Measurements from ENCODE around the gene USH2A. TPM values are rescaled to one million over a fixed set of nuclear protein-coding genes. Genes with fewer than 3 reads are reported as not detected.

USH2A gene
- total and polyA plus RNA-seq, 5 donors from 2014 or later = not detected

DNA sequence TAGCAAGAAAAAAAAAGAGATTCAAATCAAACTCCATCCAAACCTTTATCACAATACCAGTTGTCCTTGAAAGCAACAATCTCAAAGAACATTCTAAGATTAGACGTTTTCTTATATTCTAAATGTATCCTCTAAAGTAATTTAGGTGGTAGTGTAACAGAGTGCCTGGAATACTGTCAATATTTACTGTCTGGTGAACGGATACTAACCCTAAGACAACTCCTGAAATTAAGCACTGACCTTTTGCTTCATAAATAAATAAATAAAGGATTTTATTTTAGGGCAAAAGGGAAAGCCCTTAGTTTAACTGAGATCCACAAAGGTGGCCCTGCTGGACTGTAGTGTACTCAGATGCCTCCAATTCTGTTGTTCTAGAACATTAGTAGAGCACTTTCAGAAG, 9.9 kb upstream of the USH2A start:
- no peak overlapping the region for H3K4me3 ChIP-seq (ENCODE audit: low read depth, low read length)
- no peaks in the 10 kb centered on the region for H3K36me3 ChIP-seq (ENCODE audit: control insufficient read depth, insufficient read depth, low read length)
- H3K4me3 Mint-ChIP-seq = no peak overlapping the region
- no peaks in the 10 kb centered on the region for H3K27me3 ChIP-seq (ENCODE audit: control insufficient read depth, insufficient read depth, low read length)
- H3K36me3 Mint-ChIP-seq = no peaks in the 10 kb centered on the region
- no peak overlapping the region for H3K27ac ChIP-seq (ENCODE audit: insufficient read depth, low read length, poor library complexity, severe bottlenecking)
- H3K9me3 ChIP-seq (ENCODE audit: control insufficient read depth in 2 of 2, low read length in 2 of 2) = no peaks in the 10 kb centered on the region
- no peak for DNase-seq
- no peak overlapping the region for H3K27ac Mint-ChIP-seq
- peaks cover 0 to 12% (median 7%) of the 10 kb centered on the region in 7 donors for H3K9me3 Mint-ChIP-seq
- H3K27me3 Mint-ChIP-seq = no peaks in the 10 kb centered on the region
- no peak for ATAC-seq (ENCODE audit: low read depth in 2 of 2)
- no peaks in the 10 kb centered on the region for H3K4me1 ChIP-seq (ENCODE audit: control insufficient read depth, insufficient read depth, low read length, poor library complexity, severe bottlenecking)
- H3K4me1 Mint-ChIP-seq = no peaks in the 10 kb centered on the region

DNA sequence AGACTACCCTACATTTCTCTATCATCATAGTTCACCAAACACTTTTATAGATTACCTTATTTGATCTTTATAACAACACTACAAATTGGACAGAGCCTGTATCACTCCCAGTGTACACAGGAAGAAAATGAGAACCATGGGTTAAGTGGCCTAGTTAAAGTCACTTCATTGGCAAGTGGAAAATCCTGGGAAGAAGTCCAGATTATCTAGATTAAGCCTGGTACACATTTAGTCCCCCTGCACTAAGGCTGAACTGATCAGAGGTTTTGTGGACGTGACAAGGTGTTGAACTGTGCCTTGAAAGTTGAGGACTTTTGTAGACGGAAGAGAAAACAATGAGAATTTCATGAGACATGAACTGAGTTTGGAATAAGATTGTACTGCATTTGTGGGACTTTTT, 7.5 kb upstream of the USH2A start:
- DNase-seq = no peak
- H3K27me3 Mint-ChIP-seq = no peaks in the 10 kb centered on the region
- Histone ChIP-seq H3K36me3 (ENCODE audit: control insufficient read depth, insufficient read depth, low read length) (no peaks in the 10 kb centered on the region), H3K4me1 (ENCODE audit: control insufficient read depth, insufficient read depth, low read length, poor library complexity, severe bottlenecking) (no peaks in the 10 kb centered on the region), H3K9me3 (ENCODE audit: control insufficient read depth in 2 of 2, low read length in 2 of 2) (no peaks in the 10 kb centered on the region), H3K27ac (ENCODE audit: insufficient read depth, low read length, poor library complexity, severe bottlenecking) (no peak overlapping the region), H3K27me3 (ENCODE audit: control insufficient read depth, insufficient read depth, low read length) (no peaks in the 10 kb centered on the region), H3K4me3 (ENCODE audit: low read depth, low read length) (no peak overlapping the region)
- no peaks in the 10 kb centered on the region for H3K4me1 Mint-ChIP-seq
- H3K36me3 Mint-ChIP-seq = no peaks in the 10 kb centered on the region
- H3K4me3 Mint-ChIP-seq = no peak overlapping the region
- H3K27ac Mint-ChIP-seq = no peak overlapping the region
- peaks cover 0 to 12% (median 7%) of the 10 kb centered on the region in 7 donors for H3K9me3 Mint-ChIP-seq
- ATAC-seq (ENCODE audit: low read depth in 2 of 2) = no peak

DNA sequence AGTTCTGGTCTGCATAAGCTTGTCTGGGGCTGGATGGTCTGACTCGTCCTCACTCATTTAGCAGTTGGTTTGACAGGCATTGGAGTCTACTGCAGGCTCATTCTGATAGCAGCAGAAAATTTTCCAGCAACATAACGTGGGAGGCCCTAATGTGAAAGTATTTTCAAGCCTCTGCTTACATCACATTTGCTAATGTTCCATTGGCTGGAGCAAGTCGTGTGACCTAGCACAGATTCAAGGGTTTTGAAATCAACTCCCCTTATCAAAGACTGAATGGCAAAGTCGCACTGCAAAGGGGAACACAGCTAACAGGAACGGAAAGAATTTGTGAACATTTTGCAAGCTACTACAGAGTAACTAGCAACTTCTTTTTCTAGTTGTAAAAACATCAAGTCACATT, 2.3 kb upstream of the USH2A start:
- no peaks in the 10 kb centered on the region for H3K27me3 Mint-ChIP-seq
- no peak overlapping the region for H3K4me3 ChIP-seq (ENCODE audit: low read depth, low read length)
- H3K36me3 ChIP-seq (ENCODE audit: control insufficient read depth, insufficient read depth, low read length) = no peaks in the 10 kb centered on the region
- no peak for ATAC-seq (ENCODE audit: low read depth in 2 of 2)
- peaks cover 0 to 10% (median 4%) of the 10 kb centered on the region in 7 donors for H3K9me3 Mint-ChIP-seq
- H3K9me3 ChIP-seq (ENCODE audit: control insufficient read depth in 2 of 2, low read length in 2 of 2) = no peaks in the 10 kb centered on the region
- H3K27me3 ChIP-seq (ENCODE audit: control insufficient read depth, insufficient read depth, low read length) = no peaks in the 10 kb centered on the region
- no peak overlapping the region for H3K4me3 Mint-ChIP-seq
- no peak for DNase-seq
- no peak overlapping the region for H3K27ac ChIP-seq (ENCODE audit: insufficient read depth, low read length, poor library complexity, severe bottlenecking)
- H3K4me1 ChIP-seq (ENCODE audit: control insufficient read depth, insufficient read depth, low read length, poor library complexity, severe bottlenecking) = no peaks in the 10 kb centered on the region
- H3K4me1 Mint-ChIP-seq = no peaks in the 10 kb centered on the region
- H3K27ac Mint-ChIP-seq = no peak overlapping the region
- H3K36me3 Mint-ChIP-seq = no peaks in the 10 kb centered on the region

- Mint-ChIP-seq H3K4me3 (no peak overlapping the region), H3K9me3 (peaks cover 0 to 12% (median 4%) of the 10 kb centered on the region in 7 donors), H3K36me3 (no peaks in the 10 kb centered on the region), H3K27ac (no peak overlapping the region), H3K27me3 (no peaks in the 10 kb centered on the region), H3K4me1 (no peaks in the 10 kb centered on the region)
- ATAC-seq (ENCODE audit: low read depth in 2 of 2) (no peak), DNase-seq (no peak)
- H3K9me3 ChIP-seq (ENCODE audit: control insufficient read depth in 2 of 2, low read length in 2 of 2) = no peaks in the 10 kb centered on the region
- no peaks in the 10 kb centered on the region for H3K27me3 ChIP-seq (ENCODE audit: control insufficient read depth, insufficient read depth, low read length)
- no peak overlapping the region for H3K27ac ChIP-seq (ENCODE audit: insufficient read depth, low read length, poor library complexity, severe bottlenecking)
- no peaks in the 10 kb centered on the region for H3K36me3 ChIP-seq (ENCODE audit: control insufficient read depth, insufficient read depth, low read length)
- H3K4me1 ChIP-seq (ENCODE audit: control insufficient read depth, insufficient read depth, low read length, poor library complexity, severe bottlenecking) = no peaks in the 10 kb centered on the region
- no peak overlapping the region for H3K4me3 ChIP-seq (ENCODE audit: low read depth, low read length)
Measured at GRCh38 chr1:216420746-216421145, 2.5 kb downstream of the USH2A start.

DNA sequence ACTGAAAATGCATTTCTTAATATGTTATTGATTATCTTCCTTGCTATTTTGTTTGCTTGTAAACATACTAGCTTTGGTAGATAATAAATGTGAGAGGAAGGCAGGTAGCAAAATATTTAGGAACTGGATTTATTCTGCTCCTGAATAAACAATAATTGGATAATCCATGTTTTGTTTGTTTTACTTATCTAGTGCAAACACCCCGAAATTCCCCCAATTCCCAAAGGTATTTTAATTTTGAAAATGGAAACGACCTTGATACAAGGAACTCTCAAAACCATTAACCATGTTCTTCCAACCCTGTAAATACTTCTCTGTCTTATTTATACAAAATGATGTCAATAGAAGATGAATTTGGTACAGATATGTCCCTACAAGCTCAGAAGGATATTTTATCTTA, 3.0 kb downstream of the USH2A start:
- no peak for ATAC-seq (ENCODE audit: low read depth in 2 of 2)
- Mint-ChIP-seq H3K36me3 (no peaks in the 10 kb centered on the region), H3K9me3 (peaks cover 0 to 12% (median 4%) of the 10 kb centered on the region in 7 donors)

GRCh38 chr1:216416488-216416887, 6.8 kb downstream of the USH2A start:
- H3K36me3 ChIP-seq (ENCODE audit: control insufficient read depth, insufficient read depth, low read length) = no peaks in the 10 kb centered on the region

More for the DNA sequence above, 3.0 kb downstream of the USH2A start:
- no peak for DNase-seq
- no peak overlapping the region for H3K27ac ChIP-seq (ENCODE audit: insufficient read depth, low read length, poor library complexity, severe bottlenecking)
- no peak overlapping the region for H3K4me3 Mint-ChIP-seq
- H3K4me1 ChIP-seq (ENCODE audit: control insufficient read depth, insufficient read depth, low read length, poor library complexity, severe bottlenecking) = no peaks in the 10 kb centered on the region
- H3K4me1 Mint-ChIP-seq = no peaks in the 10 kb centered on the region
- no peak overlapping the region for H3K27ac Mint-ChIP-seq
- no peaks in the 10 kb centered on the region for H3K9me3 ChIP-seq (ENCODE audit: control insufficient read depth in 2 of 2, low read length in 2 of 2)
- H3K36me3 ChIP-seq (ENCODE audit: control insufficient read depth, insufficient read depth, low read length) = no peaks in the 10 kb centered on the region
- no peaks in the 10 kb centered on the region for H3K27me3 Mint-ChIP-seq
- no peaks in the 10 kb centered on the region for H3K27me3 ChIP-seq (ENCODE audit: control insufficient read depth, insufficient read depth, low read length)
- no peak overlapping the region for H3K4me3 ChIP-seq (ENCODE audit: low read depth, low read length)

GRCh38 chr1:216410026-216410425, 13.2 kb downstream of the USH2A start:
- Mint-ChIP-seq H3K4me1 (no peaks in the 10 kb centered on the region), H3K27me3 (no peaks in the 10 kb centered on the region), H3K9me3 (peaks cover 4 to 18% (median 6%) of the 10 kb centered on the region in 7 donors), H3K27ac (no peak overlapping the region), H3K4me3 (no peak overlapping the region), H3K36me3 (no peaks in the 10 kb centered on the region)
- Histone ChIP-seq H3K4me1 (ENCODE audit: control insufficient read depth, insufficient read depth, low read length, poor library complexity, severe bottlenecking) (no peaks in the 10 kb centered on the region), H3K27ac (ENCODE audit: insufficient read depth, low read length, poor library complexity, severe bottlenecking) (no peak overlapping the region), H3K4me3 (ENCODE audit: low read depth, low read length) (no peak overlapping the region), H3K27me3 (ENCODE audit: control insufficient read depth, insufficient read depth, low read length) (no peaks in the 10 kb centered on the region), H3K36me3 (ENCODE audit: control insufficient read depth, insufficient read depth, low read length) (no peaks in the 10 kb centered on the region), H3K9me3 (ENCODE audit: control insufficient read depth in 2 of 2, low read length in 2 of 2) (no peaks in the 10 kb centered on the region)
- DNase-seq (no peak), ATAC-seq (ENCODE audit: low read depth in 2 of 2) (no peak)

More at GRCh38 chr1:216416488-216416887, 6.8 kb downstream of the USH2A start:
- no peak for DNase-seq
- Mint-ChIP-seq H3K9me3 (peaks cover 0 to 6% (median 3%) of the 10 kb centered on the region in 7 donors), H3K4me1 (no peaks in the 10 kb centered on the region), H3K27me3 (no peaks in the 10 kb centered on the region), H3K4me3 (no peak overlapping the region), H3K27ac (no peak overlapping the region), H3K36me3 (no peaks in the 10 kb centered on the region)
- H3K4me1 ChIP-seq (ENCODE audit: control insufficient read depth, insufficient read depth, low read length, poor library complexity, severe bottlenecking) = no peaks in the 10 kb centered on the region
- no peaks in the 10 kb centered on the region for H3K27me3 ChIP-seq (ENCODE audit: control insufficient read depth, insufficient read depth, low read length)
- H3K4me3 ChIP-seq (ENCODE audit: low read depth, low read length) = no peak overlapping the region
- no peaks in the 10 kb centered on the region for H3K9me3 ChIP-seq (ENCODE audit: control insufficient read depth in 2 of 2, low read length in 2 of 2)
- H3K27ac ChIP-seq (ENCODE audit: insufficient read depth, low read length, poor library complexity, severe bottlenecking) = no peak overlapping the region
- ATAC-seq (ENCODE audit: low read depth in 2 of 2) = no peak

GRCh38 chr1:216390956-216391355, 32.3 kb downstream of the USH2A start:
- H3K4me1 ChIP-seq (ENCODE audit: control insufficient read depth, insufficient read depth, low read length, poor library complexity, severe bottlenecking) = no peaks in the 10 kb centered on the region
- H3K4me3 ChIP-seq (ENCODE audit: low read depth, low read length) = no peak overlapping the region
- no peaks in the 10 kb centered on the region for H3K36me3 ChIP-seq (ENCODE audit: control insufficient read depth, insufficient read depth, low read length)
- Mint-ChIP-seq H3K27me3 (peaks cover 5% of the 10 kb centered on the region), H3K36me3 (no peaks in the 10 kb centered on the region), H3K4me1 (no peaks in the 10 kb centered on the region), H3K27ac (no peak overlapping the region), H3K9me3 (peaks cover 0 to 18% (median 5%) of the 10 kb centered on the region in 7 donors), H3K4me3 (no peak overlapping the region)
- H3K27ac ChIP-seq (ENCODE audit: insufficient read depth, low read length, poor library complexity, severe bottlenecking) = no peak overlapping the region
- DNase-seq (no peak), ATAC-seq (ENCODE audit: low read depth in 2 of 2) (no peak)
- H3K27me3 ChIP-seq (ENCODE audit: control insufficient read depth, insufficient read depth, low read length) = no peaks in the 10 kb centered on the region
- no peaks in the 10 kb centered on the region for H3K9me3 ChIP-seq (ENCODE audit: control insufficient read depth in 2 of 2, low read length in 2 of 2)

All from CD4-positive, CD25-positive, alpha-beta regulatory T cell (primary cell).